Activated T-cell treated with anti-CD3 and anti-CD28 coated beads for 1 hour (primary cell): ENCODE results near the gene GPC6.
"Not testable (repeated sequence)": the region's sequence is repeated elsewhere in the genome, so short reads cannot be mapped to it uniquely, and the experiment has no call there.

Experiments
- DNase-seq: peaks from one replicate; pipeline ENCODE4 v3.0.0-alpha.2; 2020; ENCODE audit warnings: low read depth

Gene GPC6

DNA sequence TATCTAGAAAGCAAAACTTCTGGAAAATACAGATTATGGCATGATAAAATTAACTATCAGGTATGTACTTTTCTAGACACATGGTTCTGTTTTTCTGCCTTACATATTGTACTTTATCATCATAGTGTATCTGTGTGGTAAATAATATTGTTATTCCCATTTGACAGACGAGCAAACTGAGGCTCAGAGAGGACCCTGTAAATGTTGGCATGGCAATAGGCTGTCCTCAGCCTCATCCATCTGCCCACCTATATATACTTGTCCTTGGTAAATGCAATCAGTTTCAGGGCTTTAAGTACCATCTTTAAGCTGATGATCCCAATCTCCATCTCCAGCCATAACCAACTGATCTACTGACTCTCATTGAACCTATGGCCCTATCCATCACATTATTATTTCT is 1074.9 kb downstream of the GPC6 start:
- no peak for DNase-seq

DNA sequence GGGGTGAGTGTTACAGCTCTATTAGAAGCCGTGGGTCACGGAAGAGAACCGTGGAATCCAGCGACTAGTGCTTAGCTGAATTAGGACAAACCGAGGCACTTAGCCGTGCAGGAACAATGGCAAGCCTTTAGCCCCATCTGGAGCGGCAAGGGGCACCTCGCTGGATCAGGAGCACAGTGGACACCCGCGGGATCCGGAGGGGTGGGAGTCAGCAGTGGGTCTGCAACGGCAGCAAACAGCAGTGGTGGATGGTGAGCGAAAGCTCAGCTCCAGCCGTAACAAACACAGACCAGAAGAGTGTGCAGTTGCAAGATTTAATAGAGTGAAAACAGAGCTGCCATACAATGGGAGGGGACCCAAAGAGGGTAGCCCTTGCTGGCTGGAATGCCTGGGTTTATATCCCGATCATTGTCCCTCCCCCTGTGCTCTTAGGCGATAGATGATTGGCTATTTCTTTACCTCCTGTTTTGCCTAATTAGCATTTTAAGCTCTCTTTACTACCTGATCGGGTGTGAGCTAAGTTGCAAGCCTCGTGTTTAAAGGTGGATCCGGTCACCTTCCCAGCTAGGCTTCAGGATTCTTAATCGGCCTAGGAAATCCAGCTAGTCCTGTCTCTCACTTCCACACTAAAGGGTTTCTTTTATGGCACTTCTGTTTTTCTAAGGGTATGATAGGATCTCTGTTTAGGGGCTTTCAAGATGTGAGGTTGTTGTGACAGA is 1076.4 kb downstream of the GPC6 start:
- DNase-seq, result not testable (repeated sequence)

DNA sequence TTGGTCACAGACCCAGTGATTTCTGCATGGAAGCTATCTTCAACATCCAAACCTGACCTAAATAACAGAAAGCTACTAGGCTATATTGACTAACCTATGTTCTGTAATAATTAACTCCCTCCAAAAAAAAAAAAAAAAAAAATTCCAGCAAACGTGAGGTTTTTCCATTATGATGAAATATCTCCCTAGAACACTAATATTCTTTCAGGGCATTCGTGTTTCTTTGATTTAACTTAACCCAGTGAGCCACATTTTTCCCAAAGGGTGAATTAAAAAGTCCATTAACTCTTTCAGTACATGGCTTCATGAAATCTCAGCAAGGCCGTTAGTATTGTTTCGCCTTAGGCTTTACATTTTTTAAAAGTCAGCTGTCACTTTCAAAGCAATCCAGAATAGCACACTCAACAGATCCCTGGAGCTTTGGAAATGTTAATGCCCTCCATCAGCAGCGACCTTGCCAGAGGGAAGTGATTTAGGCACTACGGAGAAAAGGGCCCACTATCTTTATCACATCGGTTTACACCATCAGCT is 1077.1 kb downstream of the GPC6 start:
- DNase-seq, result no peak

DNA sequence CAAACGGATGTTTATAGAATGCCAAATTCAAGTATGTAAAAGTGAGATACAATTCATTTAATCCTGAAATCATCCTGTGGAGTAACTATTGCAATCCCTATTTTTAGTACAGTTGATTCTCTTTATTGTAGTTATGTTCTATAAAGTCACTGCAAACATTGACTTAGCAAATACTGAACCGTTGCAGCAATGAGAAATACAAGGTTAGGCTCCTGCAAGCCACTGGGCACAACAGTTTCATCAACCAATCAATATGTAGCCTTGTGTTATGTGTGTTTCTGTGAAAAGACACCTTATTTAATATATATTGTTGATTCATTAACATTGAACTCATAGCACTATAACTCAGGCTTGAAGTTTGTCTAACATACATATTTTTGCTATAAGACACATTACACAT is 1078.4 kb downstream of the GPC6 start:
- DNase-seq, result no peak

DNA sequence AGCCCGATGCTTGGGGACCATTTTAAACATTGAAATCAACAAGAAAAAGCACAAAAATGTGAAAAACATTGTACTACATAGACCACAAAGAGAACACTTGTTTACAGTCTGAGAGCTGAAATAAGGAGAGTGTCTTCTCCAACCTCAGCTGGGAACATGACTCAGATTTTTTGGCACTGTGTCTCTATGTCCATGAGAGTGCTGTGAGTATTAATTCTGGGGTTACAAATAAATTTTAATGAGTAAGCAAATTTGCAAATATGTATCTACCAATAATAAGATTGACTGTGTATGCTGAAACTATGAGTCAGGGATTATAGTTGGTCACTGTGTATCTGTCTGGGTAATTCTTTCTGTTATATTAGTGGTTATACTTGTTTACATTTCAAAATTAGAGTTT is 1078.9 kb downstream of the GPC6 start:
- no peak for DNase-seq

DNA sequence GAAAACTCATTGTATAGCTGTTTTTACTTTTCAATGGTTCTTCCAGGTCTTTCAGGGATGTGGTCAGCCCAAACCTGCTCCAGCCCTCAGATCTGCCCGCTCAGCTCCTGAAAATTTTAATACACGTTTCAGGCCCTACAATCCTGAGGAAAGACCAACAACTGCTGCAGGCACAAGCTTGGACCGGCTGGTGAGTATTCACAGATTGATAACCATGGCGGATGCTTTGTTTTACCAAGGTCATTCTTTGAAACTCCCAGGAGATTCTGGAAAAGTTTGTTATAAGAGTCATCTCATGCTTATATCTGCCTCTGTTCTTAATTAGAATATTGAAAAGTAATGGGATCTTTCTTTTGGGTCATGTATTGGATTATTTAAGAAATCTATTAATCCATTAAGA is 1079.3 kb downstream of the GPC6 start:
- no peak for DNase-seq

DNA sequence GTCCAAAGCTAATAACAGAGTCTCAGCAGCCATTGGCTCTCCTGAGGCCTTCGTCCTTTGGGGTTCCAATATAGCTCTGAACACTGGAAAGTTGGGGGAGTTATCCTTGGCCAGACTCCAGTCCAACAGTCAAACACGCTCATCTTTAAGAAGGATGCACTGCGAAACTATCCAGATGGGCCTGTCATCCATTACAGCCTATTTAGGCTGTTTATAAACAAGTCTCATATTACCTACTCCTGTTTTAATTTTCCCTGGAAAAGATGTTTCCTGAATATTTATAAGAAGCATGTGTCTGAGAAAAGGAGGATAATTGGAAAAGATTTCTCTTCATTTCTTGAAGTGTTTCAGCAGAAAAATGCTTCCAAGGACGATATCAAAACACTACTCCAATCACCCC is 1082.2 kb downstream of the GPC6 start:
- DNase-seq, result no peak

DNA sequence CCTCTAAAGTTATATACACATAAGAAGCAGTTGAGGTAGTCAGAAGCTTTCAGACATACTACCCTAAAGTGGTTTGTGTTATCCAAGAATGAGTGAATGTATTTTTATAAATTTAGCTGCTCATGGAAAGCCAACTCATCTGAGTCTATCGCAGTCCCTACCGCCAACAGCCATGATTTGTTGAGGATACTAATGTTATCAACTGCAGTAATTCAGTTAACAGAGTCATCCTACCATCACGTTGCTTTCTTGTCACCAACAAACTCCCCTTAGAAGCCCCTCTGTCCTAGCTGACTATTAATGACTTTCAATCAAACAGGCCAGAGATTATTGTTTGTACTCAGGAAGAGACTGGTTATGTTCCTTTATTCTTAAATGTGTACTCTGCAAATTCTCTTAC is 1083.0 kb downstream of the GPC6 start:
- DNase-seq, result no peak

DNA sequence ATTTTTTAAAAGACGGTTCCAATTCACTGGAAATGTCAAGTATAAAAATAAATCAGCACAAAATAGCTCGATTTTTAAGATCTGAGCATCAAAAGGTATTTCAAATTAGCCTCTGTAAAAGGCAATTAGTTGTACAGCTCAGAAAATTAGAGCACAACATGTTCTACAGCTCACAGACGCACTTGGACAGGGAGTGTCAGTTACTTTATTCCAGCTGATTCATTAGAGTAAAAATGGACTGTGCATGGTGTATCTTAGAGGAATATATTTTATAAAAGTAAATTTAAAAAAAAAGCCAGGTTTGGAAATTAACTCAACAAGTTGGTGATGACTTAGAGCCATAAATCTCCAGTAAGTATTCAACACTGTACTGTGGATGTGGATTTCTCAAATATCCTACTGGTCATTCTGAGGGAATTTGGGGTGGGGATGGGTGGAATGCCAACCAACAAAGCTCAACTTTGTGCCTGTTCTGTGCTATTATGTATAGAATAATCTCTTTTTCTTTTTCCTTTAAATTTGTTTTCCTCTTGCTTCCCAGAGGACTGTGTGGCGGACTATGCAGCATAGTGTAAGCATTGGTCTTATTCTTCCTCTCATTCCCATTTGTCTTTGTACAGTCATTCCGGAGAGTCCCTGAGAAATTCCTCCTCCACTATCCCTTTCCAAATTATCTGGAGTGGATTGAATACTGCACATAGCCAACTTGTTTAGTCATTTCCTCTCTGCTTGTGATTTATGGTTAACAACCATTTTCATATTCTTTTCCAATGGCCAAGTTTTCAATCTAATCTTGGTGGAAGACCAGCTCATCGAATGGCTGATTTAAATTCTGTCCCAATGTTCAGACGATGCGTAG is 1083.6 kb downstream of the GPC6 start:
- no peak for DNase-seq

DNA sequence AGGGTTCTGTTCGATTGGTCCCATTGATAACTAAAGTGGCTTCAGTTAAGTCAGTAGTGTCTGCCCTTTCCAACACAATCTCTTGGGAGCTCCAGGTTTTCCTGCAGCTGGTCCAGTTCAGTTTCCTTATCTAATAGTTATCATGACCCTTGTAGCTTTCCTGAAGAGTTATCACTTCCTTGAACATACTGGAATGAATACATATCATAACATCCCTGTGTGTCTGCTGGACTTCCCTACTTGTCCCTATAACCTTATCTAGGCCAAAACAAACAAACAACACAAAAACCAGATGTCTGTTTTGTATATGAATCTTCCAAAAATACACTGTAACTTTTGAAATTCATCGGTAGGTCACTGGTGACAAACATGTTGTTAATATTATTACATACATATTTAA is 1085.3 kb downstream of the GPC6 start:
- DNase-seq, result no peak

DNA sequence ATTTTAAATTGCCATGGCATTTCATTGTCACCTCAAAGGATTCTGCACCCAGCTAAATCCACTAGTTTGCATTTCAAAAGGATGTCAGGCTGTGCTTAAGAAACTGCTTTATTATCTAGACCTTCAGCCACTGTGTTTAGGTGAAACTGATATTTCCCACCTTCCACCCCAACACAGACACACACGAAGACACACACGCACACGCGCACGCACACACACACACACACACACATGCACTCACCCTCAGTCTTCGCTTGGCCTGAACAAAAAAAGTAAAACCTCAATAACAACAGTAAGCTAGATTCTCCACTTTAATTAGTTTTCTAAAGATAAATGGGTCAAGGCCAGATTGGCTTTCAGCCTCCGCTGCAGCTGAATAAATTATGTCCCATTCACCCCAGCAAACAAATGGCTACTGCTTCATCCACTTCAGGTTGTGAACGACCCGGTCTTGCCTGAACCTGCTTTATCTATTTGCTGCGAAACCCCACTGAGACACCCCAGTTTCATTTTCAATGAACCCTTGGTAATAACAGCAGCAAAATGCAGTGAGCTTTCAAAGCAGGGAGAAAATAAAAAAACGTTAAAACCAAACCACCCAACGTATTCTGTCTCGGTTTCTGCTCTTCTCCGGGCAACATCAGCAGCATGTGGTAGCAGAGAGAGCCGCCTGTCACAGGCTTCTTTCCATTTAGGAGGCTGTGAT is 1086.1 kb downstream of the GPC6 start:
- DNase-seq, result no peak

DNA sequence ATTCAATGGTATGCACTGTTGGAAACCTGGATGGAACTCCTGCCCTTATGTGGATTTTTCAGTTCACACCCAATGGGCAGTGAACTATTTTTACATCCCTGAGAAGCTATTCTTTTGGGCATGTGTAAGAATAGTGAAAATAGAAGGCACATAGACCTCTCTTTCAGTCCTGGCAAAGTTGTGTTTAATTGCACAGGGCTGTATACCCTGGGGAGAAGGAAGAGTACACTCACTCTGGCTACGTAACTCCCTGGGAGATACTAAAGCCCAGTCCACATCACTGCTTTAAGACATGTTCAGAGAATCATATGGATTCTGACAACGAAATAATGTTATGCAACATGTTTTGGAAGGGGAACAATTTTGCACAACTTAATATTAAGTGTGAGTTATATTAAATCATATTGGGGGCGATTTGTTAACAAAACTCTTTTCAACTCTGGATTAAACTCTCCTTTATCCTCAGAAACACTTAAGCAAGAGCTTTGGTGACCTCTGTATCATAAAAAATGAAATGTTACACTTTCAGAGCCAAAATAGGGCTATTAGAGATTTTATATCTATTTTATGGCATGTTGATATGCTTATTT is 1086.8 kb downstream of the GPC6 start:
- no peak for DNase-seq

DNA sequence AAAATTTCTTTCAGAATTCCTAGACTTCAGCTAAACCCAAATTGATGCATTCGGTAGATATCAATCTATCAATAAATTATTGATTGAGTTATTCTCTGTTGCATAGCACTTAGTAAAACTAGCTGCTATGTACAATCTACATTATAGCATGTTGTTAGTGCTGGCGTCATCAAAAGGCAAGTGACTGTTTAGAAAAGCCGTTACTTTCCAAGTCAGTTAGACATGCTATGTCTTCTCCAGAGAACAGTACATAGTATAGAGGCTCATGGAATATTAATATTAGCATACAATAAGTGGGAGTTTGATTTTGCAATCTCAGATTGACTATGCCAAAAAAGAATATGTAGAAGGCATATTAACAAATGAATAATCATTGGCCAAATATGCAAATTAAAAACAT is 1087.3 kb downstream of the GPC6 start:
- DNase-seq, result no peak

DNA sequence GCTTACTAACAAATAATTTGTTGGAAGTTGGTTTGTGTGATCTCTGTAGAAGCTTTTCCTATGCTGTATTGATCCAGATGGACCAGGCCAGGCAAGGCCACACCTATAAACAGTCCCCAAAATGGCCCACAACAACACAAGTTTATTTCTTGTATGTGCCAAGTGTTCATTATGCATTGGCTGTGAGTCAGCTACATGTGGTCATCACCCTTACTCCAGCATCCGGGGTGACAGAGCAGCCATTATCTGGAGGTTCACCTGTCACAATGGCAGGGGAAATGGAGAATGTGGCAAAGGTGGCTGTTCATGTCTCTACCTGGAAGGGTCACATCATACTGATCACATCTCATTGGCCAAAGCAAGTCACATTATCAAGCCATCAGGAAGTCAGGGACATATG is 1088.6 kb downstream of the GPC6 start:
- DNase-seq, result no peak

DNA sequence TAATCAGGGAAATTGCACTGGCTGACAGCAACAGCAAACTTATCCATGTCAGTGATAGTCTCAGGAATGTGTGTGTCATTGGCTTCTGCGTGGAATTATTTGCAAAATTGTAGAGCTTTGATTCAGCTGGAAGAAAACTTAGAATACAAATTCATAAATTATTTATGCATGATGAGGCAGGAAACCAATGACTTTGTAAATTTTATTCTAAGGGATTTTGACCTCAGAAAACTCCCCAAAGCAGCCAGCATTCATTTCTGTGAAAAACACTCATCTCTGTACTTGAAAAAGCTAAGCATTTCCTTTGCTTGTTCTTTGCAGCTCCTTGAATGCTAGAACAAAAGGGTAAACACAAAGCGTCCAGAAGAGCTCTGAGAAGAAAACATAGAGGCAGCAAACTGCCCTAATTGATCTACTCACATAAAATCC is 1090.5 kb downstream of the GPC6 start:
- DNase-seq, result no peak

DNA sequence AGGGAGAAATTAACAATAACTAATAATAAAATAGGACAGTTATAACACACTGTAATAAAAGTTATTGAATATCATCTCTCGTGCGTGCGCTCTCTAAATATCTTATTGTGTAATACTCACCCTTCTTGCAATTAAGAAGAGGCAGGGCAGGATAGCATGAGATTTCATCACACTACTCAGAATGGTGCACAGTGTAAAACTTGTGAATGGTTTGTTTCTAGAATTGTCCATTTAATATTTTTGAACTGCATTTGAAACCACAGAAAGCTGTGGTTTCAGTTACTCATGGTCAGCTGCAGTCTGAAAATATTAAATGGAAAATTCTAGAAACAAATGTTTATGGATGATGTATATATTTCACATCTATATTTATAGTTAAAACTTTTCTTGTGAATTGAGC is 1091.8 kb downstream of the GPC6 start:
- no peak for DNase-seq

DNA sequence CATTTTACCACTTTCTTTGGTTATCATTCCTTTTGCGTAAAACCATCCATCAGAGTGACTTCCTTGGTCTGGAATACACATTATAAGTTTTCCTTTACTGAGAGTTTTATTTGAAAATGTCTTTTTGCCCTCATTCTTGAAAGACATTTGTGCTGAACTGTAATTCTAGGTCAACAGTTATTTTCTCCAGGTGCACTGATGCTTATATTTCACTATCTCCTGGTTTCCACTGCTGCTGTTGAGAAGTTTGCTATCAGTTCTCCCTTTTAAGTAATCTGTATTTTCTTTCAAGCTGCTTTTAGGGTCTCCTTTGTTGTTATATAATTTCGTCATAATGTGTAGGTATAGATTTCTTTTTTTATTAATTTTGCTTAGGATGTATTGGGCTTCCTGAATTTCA is 1092.9 kb downstream of the GPC6 start:
- DNase-seq, result no peak

DNA sequence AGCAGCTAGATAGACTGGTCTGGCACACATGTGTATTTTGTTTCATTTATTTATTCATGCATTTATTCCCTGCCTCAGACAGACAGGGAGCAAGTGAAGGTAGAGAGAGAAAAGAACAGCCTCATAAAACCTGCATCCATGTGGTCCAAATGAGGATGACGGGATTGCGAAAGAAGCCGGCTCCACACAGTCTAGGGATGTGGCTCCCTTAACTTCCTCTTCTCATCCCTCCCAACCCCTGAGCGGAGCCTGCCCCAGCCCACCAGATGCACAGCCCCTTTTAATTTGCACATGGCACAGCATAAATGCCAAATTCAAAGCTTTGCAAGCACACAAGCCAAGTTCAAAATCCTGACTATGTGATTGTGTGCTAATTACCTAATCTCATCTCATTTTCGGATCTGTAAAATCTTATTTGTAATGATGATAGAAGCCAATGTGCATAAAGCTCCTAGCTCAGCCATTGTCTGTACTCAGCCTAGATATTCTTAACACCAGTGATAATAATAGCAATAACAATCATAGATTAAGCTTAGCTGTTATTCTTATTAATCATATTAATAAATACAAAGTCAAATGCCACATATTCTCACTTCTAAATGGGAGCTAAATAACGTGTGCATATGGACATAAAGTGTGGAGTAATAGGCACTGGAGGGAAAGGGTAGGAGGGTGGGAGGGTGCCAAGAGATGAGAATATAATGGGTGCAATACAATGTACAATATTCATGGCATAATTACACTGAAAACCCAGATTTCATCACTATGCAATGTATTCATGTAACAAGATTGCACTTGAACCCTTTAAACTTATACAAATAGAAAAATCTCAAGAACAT is 1096.5 kb downstream of the GPC6 start:
- DNase-seq, result no peak

DNA sequence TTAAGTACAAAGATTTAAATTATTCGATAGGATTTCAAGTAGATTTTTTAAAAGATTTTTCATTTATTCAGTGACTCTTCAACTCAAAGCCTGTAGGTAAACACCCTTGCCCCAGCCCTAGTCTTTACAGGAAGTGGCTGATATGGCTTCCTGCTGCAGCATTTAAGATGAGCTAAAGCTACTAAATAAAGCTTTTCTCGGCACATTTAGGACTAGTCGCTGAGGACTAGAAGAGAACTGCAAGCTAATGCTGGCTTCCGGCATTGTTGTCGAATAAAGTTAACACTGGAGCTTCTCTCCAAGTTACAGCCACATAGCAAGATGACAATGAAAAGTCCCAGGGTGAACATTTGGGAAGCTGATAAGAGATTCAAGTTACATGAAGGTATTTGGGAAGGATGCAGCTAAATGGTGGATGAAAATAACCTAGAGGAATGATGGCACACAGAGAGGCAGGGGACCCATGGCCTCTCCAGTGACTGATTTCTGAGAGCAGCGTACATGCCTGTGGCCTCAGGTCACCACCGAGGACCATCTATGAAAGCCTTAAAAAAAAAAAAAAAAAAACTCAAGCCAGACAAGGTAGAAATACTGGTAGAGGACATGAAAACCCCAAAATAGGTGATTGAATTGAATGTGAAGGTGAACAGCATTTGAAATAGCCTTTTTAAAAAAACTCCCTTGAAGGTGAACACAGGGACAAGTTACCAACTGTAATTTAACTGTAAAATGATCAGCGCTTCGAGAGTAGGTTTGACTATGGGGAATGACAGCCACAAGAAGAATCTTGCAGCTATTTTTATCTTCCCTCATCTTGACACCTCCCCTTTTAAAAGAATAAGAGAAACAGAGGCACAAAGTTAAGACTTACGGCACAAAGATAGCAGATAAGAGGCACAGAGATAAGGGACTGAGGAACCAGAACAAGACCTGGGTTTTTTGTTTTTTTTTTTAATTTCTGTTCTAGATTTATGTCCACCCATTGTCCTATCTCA is 1097.5 kb downstream of the GPC6 start:
- peak; percentile 7 for DNase-seq
